Activated T-cell treated with anti-CD3 and anti-CD28 coated beads, Interleukin-2, amount 50 U/mL, for 4 hours (primary cell): Measurements from ENCODE around the gene ERI2. TPM values are rescaled to one million over a fixed set of nuclear protein-coding genes. Genes with fewer than 3 reads are reported as not detected.

ENCODE experiments used
- total RNA-seq, 3 donors: library from RNA; stranded (reverse); gene quantifications; one replicate each; pipeline ENCODE4 v1.2.1, GENCODE V29; 2021

ERI2 gene
- total RNA-seq, 3 donors from 2014 or later = 8.1 to 9.4 (median 9.4) TPM

Other genes with a start within 250 kb of the ERI2 start
- under 1 TPM in 1 of 3 donors, not detected in 2; 0.22 TPM for gene ACSM2B, start 230.1 kb downstream of the ERI2 start, total RNA-seq
- gene ACSM1, start 108.8 kb downstream of the ERI2 start, total RNA-seq = not detected
- gene THUMPD1, start 64.7 kb downstream of the ERI2 start, total RNA-seq = 10 to 100 TPM; 54.7 to 57.5 (median 55.7) TPM
- 1 to 10 TPM; 4.3 to 5.7 (median 4.6) TPM for gene ACSM3, start 42.5 kb downstream of the ERI2 start, total RNA-seq
- gene REXO5, start 55 bp upstream of the ERI2 start, total RNA-seq = 1 to 10 TPM; 2.9 to 3.9 (median 2.9) TPM
- gene DCUN1D3, start 93.9 kb upstream of the ERI2 start, total RNA-seq = 1 to 10 TPM; 5.8 to 7.5 (median 7.3) TPM
- gene LYRM1, start 94.3 kb upstream of the ERI2 start, total RNA-seq = 10 to 100 TPM; 16.0 to 18.2 (median 16.4) TPM